Measurements from ENCODE around the gene GPC5. TPM values are rescaled to one million over a fixed set of nuclear protein-coding genes. Genes with fewer than 3 reads are reported as not detected.
"Not testable (repeated sequence)": the region's sequence is repeated elsewhere in the genome, so short reads cannot be mapped to it uniquely, and the experiment has no call there.

GPC5 gene
- total RNA-seq: not detected in 2 replicates

- TF ChIP-seq CTCF (IDR thresholded peaks at IDR 0.05; ENCODE audit: insufficient read depth, low read depth, low read length): no peak
- H3K4me3 ChIP-seq (ENCODE audit: low read depth, low read length): peak within 1 kb of the TSS; percentile 57
- peak; percentile 52 for DNase-seq (ENCODE audit: low read depth)
Observed at GRCh38 chr13:91398413-91399188, at the start of gene GPC5. GPC5 (plus strand) TSS chr13:91398621.

GRCh38 chr13:91348906-91349435, 49.5 kb upstream of the GPC5 start:
- peak; percentile 91 for TF ChIP-seq CTCF (IDR thresholded peaks at IDR 0.05; ENCODE audit: insufficient read depth, low read depth, low read length)
- peak overlapping the region; percentile 61 for H3K4me3 ChIP-seq (ENCODE audit: low read depth, low read length)
- DNase-seq (ENCODE audit: low read depth): peak; percentile 85

GRCh38 chr13:91349992-91350911, 48.2 kb upstream of the GPC5 start:
- H3K4me3 ChIP-seq (ENCODE audit: low read depth, low read length): peak overlapping the region; percentile 61
- DNase-seq (ENCODE audit: low read depth): no peak
- TF ChIP-seq CTCF (IDR thresholded peaks at IDR 0.05; ENCODE audit: insufficient read depth, low read depth, low read length): no peak

- no peak for TF ChIP-seq CTCF (IDR thresholded peaks at IDR 0.05; ENCODE audit: insufficient read depth, low read depth, low read length)
- DNase-seq (ENCODE audit: low read depth): no peak
Observed at GRCh38 chr13:91351123-91351522, 47.3 kb upstream of the GPC5 start.

GRCh38 chr13:91351980-91352379, 46.4 kb upstream of the GPC5 start:
- no peak for TF ChIP-seq CTCF (IDR thresholded peaks at IDR 0.05; ENCODE audit: insufficient read depth, low read depth, low read length)

More at GRCh38 chr13:91351123-91351522, 47.3 kb upstream of the GPC5 start:
- H3K4me3 ChIP-seq (ENCODE audit: low read depth, low read length): no peak overlapping the region

GRCh38 chr13:91352891-91353290, 45.5 kb upstream of the GPC5 start:
- not testable (repeated sequence) for DNase-seq (ENCODE audit: low read depth); H3K4me3 ChIP-seq (ENCODE audit: low read depth, low read length)

More at GRCh38 chr13:91351980-91352379, 46.4 kb upstream of the GPC5 start:
- no peak overlapping the region for H3K4me3 ChIP-seq (ENCODE audit: low read depth, low read length)
- DNase-seq (ENCODE audit: low read depth): no peak

GRCh38 chr13:91353494-91353893, 44.9 kb upstream of the GPC5 start:
- TF ChIP-seq CTCF (IDR thresholded peaks at IDR 0.05; ENCODE audit: insufficient read depth, low read depth, low read length): no peak
- H3K4me3 ChIP-seq (ENCODE audit: low read depth, low read length): no peak overlapping the region
- DNase-seq (ENCODE audit: low read depth): no peak
